NCI-H1105 treated with DMSO at 0.1 percent for 48 hours (cell line): ENCODE measurements around the gene LDLRAD2.
"Not testable (repeated sequence)": the region's sequence is repeated elsewhere in the genome, so short reads cannot be mapped to it uniquely, and the experiment has no call there.

Experiments used
- DNase-seq: peaks from one replicate; lab custom pipeline; 2025; lab: John Stamatoyannopoulos, UW

Gene LDLRAD2

DNA sequence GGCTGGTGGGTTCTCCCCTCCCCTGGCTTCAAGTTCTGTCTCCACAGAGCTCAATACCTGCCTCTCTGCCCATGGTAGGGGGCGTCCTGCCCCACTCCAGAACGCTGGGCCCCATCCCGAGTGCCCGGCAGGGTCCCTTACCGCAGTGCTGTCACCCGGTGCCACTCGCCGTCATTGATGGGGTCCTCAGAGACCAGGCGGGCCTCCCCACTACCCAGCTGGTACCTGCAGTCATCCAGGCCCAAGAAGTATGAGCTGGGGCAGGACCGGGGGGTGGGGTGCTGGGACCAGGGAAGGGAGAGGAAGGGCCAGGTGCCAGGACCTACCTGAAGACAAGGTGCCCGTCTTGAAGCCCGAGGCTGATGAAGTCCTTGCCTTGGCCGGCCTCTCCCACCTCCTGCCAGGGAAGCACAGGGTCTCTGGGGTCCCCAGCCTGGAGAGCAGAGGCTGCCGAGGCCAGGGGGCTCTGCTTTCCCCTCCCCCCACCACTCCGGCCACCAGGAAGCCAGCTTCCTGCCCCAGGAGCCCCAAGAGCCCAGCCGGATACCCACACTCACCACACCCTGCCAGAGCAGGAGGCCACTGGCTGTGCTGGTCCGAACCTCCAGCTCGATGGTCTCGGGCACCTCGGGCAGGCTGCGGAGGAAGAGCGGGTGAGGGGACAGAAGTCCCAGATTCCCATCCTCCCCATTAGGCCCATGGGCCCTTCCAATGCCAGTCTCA, 12.1 kb downstream of the LDLRAD2 start:
- DNase-seq: no peak

DNA sequence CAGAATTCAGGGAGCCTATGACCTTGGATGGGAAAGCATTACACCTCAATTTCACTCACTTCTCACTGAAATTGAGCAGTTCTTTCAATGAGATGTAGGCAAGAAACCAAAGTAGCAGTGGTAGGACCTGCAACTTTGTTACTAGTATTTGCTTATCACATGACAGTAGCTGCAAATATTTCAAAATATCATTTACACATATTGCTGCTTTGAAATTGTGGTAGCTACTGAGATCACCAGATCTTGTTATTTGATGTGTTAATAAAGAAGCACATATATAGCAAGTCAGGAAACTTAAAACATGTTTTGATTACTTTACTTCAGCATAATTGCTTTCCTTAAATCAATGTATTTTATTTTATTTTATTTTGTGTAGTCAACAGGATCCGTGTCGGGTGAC, 12.9 kb downstream of the LDLRAD2 start:
- DNase-seq: no peak

DNA sequence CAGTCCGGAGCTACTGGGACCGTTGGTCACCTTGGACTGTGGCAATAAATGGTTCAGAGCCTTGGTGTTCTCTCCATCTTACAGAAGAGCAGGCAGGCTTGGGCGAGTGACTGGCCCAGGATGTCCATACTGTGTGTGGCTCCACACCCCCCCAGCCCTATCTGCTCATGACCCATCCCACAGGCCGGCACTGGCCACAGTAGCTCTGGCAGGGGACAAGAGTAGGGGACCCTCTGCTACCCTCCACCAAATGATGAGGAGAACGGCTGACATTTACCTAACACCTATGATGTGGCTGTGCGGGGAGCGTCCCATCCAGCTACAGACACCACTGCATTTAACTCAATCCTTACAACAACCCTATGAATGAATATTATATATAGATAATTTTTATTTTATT, 13.3 kb downstream of the LDLRAD2 start:
- DNase-seq: no peak

DNA sequence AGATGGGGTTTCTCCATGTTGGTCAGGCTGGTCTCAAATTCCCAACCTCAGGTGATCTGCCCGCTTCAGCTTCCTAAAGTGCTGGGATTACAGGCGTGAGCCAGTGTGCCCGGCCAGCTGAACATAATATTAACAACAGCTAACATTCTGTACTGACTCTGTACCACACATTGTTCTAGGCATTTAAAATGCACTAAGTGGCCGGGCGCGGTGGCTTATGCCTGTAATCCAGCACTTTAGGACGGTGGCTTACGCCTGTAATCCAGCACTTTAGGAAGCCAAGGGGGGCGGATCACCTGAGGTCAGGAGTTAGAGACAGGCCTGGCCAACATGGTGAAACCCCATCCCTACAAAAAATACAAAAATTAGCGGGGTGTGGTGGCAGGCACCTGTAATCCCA, 14.6 kb downstream of the LDLRAD2 start:
- DNase-seq: not testable (repeated sequence)

DNA sequence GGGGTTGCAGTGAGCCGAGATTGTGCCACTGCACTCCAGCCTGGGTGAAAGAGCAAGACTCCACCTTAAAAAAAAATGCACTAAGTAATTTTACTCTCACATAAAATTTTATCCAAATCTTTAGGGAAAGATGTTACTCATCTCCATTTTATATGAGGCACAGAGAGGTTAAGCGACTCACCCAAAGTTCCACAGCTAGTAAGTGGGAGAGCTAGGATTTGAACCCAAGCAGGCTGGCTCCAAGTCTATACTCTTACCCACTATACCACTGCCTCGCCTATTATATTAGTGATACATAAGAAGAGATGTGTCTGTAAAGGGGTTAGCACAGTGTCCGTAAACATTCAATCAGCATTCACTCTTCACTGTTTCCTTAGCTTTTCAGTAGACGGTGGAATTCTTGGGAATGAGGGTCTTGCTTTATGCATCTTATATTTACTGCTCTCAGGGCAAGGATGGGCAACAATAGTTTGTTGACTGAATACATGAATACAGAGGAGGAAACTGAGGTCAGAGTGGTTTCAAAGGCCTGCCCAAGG, 15.1 kb downstream of the LDLRAD2 start:
- no peak for DNase-seq

DNA sequence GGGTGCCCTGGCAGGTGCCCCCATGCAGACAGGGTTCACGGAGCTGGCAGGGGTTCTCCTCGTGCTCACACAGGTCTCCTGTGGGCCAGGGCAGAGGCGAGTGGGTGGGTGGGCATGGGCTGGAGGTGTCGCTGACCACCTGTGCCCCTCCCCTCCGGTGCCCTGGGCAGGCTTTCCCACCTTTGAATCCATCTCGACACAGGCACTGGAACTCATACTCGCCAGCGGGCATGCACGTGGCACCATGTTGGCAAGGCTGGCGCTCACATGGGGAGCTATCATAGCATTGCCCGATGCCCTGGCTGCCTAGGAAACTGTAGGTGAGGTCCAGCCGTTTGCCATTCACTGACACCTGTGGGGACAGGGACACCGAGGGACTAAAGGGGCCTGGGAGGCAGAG, 16.0 kb downstream of the LDLRAD2 start:
- no peak for DNase-seq

DNA sequence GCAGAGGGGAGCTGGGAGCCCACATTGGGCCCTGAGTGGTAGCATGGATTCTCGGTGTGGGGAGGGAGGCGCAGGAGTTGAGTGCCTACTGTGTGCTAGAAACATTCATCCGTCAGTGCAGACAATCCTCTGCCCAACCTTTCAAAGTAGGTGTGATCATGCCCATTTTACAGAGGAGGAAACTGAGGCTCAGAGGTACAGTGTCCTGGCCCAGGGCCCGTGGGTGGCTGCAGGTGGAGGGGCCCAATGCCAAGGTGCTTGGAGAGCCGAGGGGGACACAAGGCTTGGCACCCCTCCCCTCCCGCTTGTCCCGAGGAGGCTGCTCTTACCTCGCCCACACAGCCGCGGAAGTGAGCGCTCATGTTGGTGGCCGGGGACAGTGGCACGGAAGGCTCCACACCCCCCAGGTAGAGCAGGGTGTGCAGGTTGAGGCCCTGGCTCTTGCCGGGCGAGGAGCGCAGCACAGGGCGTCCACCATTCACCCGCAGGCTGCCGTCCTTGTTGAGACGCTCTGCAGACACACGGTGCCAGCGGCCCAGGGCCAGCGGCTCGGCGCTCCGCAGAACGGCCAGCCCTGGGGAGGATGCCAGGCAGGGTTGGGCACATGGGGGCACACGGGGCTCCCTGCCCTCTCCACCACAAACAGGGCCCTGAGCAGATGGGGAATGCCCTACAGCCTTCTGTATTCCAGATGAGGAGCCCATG, 16.6 kb downstream of the LDLRAD2 start:
- DNase-seq: no peak

DNA sequence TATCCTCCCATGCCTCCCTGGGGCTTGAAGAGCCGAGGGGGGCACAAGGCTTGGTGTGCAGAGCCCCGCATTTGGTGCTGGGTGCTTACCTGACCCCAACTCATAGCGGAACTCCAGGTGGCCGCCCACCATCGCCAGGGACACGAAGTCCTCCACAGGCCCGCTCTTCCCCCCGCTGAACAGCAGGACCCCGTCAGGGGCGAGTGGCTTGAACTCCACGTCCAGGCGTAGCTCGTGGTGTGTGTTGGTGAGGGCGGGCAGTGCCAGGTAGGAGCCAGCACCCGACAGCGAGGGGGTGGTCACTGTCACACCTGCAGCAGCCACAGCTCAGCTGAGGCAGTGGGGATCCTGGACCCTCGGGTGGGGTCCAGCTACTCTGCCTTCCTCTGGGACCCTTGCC, 17.2 kb downstream of the LDLRAD2 start:
- DNase-seq: no peak

DNA sequence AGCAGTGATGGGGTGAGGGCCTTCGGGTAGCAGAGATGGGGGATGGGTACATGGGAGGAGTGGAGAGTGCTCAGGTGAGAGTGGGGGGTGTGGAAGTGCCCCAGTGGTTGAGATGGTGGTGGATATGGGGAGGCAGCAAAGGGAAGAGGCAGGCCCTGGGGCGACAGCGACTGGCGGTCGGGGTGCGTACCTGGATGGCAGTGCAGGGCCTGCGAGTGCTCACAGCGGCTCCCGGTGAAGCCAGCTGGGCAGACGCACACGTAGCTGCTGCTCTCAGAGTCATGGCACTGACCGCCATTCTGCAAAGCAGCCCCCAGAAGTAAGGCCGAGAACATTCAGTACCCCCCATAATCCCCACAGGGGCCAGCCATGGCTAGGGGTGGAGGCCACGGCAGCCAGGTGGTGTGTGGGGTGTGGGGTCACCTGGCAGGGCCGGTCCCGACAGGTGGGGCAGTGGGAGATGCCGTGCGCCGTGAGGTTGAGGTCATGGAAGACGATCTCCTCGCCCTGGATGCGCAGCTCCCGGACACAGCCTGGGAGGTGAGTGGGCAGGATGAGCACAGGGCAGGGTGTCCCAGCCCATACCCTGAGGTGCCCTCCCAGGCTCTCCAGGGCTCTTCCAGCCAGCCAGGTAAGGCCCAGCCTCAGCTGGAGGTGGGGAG, 18.9 kb downstream of the LDLRAD2 start:
- DNase-seq: no peak

DNA sequence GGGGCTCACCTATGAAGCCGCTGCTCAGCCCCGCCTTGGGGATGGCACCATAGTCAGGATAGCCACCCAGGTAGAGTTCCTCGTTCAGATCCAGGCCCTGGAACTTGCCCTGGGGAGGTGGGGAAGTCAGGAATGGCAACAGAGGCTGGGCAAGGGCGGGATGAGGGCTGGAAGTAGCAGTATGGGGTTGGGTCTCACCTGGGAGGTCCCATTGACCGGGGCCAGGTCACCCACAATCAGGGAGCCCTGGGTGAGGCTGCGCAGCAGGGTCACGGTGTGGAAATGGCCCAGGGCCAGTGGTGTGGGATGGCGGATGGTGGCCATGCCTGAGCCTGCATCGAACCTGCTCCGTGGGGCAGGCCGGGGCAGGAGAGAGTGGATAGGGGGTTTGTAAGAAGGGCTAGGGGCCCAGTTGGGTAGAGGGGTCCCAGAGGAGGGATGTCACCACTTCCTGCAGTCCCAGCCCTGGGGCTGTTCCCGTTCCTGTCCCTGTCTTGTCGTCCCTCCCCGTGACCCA, 19.4 kb downstream of the LDLRAD2 start:
- DNase-seq: no peak

DNA sequence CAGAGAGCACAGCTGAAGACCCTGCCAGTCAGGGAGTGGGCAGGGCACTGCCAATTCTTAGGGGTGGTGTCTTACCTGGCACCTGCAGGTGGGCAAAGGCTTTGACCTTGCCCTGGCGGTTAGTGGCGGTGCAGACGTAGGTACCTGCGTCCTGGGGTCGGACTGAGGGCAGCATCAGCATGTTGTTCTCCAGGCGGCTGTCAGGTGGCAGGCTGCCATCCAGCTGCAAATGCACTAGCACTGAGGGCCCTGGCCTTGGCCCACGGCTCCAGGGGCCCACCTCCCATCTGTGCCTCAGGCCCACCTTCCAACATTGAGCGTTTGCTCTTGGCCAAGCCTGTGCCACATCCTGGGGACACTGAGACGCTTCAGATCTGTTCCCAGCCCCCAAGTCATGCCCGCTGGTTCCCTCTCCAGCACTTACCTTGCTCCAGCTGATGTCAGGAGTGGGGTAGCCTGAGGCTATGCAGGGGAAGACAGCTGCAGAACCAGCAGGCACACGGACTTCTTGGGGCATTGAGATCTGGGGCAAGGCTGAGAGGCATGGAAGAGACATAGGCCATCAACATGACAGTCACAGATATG, 21.4 kb downstream of the LDLRAD2 start:
- no peak for DNase-seq

DNA sequence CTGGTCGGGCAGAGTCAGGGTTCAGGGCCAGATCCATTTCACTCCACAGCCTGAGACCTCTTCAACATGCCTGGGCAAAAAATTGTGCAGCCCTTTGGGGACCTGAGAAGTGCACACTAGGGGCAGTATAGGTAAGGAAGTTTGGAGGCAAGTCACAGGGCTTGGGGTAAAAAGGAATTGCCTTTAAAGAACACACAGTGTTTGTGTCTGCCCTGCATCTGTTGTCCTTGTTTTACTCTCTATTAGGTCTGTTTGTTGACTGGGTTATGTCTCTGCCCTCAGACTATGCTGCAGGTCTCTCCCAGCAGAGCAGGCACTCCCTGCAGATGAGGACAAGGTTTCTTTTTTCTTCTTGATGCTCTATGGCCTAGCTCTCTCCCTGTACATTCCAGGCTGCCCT, 22.0 kb downstream of the LDLRAD2 start:
- no peak for DNase-seq

DNA sequence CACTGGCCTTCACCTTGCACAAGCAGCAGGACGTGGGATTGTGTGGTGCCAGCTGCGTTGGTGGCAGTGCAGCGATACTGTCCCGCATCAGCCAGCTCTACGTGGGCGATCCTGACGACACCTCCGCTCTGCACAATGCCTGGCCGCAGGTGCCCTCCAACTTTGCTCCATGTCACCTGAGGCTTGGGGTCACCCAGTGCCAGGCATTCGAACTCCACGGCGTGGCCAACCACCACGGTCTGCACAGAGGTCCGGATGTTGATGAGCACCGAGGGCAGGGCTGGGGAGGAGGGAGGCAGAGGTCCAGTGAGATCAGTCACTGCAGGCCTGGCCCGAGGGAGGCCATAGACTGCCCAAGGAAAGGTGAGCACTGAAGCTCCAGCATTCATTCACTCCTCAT, 22.6 kb downstream of the LDLRAD2 start:
- DNase-seq: no peak

DNA sequence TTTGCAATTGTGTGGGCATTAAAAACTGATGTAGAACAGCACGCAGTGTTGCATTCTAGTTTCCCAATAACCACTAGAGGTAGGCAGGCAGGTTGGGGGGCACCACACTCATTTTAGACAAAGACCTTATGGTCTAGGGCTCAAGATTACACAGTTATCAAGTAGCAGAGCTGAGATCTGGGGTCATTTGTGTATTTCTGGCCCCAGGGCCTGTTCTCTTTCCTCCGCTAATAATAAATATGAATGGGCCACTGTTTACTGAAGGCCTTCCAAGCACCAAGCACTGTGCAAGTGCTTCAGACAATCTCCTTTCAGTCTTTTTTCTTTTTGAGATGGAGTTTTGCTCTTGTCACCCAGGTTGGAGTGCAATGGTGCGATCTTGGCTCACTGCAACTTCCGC, 23.9 kb downstream of the LDLRAD2 start:
- no peak for DNase-seq

DNA sequence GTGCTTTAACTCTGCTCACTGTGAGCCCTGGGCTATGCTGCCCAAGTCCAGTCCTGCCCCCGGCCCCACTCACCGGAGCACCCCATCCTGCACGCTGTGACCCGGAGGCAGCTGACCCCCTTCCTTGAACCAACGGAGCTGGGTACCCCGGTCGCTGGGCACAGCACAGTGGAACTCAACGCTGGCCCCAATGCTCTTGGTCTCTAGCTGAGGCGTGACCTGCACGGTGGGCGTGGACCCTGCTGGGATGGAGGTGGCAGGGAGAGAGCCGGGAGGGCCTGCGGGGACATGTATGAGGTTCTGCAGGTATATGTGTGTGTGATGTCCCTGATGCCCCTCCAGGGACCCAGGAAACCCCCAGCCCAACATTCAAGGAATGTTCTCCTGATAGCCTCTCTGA, 24.7 kb downstream of the LDLRAD2 start:
- no peak for DNase-seq

DNA sequence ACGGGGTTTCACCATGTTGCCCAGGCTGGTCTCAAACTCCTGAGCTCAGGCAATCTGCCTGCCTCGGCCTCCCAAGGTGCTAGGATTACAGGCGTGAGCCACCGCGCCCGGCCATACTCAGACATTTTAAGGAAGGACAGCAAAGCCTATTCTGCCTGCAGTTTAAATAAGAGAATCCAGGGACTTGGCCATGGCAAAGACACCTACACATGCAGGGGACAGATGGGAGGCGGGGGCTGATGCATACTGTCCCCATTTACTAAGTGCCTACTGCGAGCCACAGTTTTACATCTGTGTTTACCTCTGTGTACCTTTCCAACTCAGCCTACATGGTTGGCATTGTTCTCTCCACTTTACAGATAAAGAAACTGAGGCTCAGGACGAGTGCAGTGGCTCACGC, 25.4 kb downstream of the LDLRAD2 start:
- no peak for DNase-seq

DNA sequence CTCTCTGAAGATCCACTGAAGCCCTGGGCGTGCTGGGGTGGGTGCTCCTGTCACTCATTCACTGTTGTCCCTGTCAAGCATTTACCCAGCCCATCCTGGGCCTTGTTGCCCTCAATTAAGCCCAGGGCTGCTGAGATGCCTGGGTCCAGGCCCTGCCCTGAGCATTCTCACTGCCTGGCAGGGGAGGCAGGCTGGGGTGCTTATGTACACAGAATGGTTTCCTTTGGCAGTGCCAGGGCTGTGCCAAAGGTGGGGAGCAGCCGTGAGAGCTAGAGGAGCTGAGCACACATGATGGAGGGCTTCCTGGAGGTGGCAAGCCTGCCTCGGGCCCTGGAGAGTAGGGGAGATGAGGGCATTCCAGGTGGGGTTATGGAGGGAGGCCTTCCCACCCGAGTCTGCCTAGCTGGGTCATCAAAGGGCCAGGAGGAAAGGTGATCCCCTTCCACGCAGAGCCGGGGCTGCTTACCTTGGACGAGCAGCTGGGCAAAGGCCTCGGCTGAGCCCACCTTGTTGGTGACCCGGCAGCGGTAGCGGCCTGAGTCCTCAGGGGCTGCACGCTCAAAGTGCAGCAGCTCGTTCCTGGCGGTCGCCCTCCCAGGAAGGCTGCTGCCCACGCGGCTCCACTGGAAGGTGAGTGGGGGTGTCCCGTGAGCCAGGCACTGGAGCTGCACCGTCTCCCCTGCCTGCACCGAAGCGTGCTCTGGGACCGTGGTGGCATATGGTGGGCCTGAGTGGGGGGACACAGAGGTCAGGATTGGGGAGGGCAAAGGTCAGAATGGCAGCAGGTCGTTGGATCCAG, 26.5 kb downstream of the LDLRAD2 start:
- DNase-seq: no peak

DNA sequence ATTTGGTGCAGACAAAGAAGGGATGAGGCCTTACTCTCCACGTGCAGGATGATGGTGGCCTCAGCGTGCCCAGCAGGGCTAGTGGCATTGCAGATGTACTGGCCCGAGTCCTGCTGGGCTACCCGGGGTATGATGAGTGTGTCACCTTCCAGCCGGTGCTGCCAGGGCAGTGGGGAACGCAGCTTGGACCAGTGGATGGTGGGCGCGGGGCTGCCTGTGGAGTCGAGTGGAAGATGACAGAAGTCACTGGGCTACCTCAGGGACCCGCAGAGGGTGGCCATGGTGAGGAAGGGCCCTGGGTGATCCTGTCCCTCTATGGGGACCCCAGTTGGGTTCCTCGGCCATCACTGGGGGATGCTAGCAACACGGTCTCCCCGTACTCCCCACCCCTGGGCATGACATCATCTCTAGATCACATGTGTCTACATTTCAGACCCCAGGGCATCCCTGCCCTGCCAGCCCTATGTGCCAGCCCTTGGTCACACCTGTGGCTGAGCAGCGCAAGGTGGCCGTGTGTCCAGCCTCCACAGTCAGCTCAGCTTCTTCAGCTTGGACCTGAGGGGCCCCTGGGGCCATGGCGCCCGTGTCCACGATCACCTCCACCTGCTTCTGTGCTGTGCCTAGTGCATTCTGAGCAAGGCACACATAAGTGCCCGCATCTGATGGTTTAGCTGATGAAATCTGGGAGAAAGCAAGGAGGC, 27.4 kb downstream of the LDLRAD2 start:
- DNase-seq: no peak

DNA sequence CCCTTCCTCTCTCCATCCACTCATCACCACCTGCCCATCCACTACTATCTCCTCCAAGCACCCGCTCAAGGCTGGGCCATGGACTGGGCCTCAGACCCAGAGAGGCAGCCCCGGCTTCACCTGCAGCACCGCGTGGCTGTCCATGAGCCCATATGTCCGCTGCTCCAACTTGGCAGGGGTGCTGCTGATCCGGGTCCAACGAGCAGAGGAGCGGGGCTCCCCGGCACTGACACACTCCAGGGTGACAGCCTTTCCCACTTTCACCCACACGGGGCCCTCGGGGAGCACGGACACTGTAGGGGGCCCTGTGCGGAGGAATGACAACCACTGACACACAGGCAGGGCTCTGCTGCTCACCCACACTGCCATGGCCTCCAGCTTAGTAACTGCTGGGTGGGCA, 28.9 kb downstream of the LDLRAD2 start:
- no peak for DNase-seq

DNA sequence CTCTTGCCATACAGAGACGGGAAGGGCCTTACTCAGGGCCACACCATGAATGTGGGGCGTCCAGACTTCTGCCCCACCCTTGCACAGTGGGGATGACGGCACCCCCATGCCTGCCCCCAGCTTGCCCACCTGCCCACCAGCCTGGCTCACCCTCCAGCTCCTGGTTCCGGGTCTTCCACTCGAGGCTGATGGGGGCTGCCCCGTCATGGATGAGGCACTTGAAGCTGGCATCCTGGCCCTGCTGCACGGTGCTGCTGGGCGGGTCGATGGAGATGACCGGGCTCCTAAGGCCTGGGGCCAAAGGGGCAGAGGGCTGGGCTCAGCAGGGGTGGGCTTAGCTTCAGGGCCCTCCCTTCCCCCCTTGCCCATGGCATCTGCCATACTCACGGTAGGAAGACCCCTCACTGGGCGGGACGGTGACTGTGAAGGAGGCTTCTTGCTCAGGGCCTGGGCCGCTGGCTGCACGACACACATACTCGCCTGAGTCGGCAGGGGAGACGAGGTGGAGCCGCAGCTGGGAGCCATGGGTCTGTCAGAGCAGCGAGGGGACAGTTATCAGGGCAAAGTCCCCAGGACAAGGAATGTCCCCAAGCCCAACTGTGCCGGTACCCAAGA, 29.9 kb downstream of the LDLRAD2 start:
- DNase-seq: no peak
